ENCODE results near the gene TIGAR.

Gene TIGAR

GRCh38 chr12:4287325-4288211 is 33.4 kb upstream of the TIGAR start:
- no peak for DNase-seq (ENCODE audit: low read depth)
- H3K4me3 ChIP-seq (ENCODE audit: control insufficient read depth, low read depth, low read length): no peak overlapping the region
- TF ChIP-seq CTCF (IDR thresholded peaks at IDR 0.05; ENCODE audit: control insufficient read depth, insufficient read depth, low read depth, low read length, missing control alignments): no peak

- no peak for TF ChIP-seq CTCF (IDR thresholded peaks at IDR 0.05; ENCODE audit: control insufficient read depth, insufficient read depth, low read depth, low read length, missing control alignments)
- H3K4me3 ChIP-seq (ENCODE audit: control insufficient read depth, low read depth, low read length): no peak overlapping the region
- no peak for DNase-seq (ENCODE audit: low read depth)
These were observed 32.5 kb upstream of the TIGAR start for GRCh38 chr12:4288296-4289131.

- no peak for DNase-seq (ENCODE audit: low read depth)
- no peak for TF ChIP-seq CTCF (IDR thresholded peaks at IDR 0.05; ENCODE audit: control insufficient read depth, insufficient read depth, low read depth, low read length, missing control alignments)
- H3K4me3 ChIP-seq (ENCODE audit: control insufficient read depth, low read depth, low read length): no peak overlapping the region
These were observed 31.7 kb upstream of the TIGAR start for GRCh38 chr12:4289231-4289878.

- DNase-seq (ENCODE audit: low read depth): no peak
- no peak for TF ChIP-seq CTCF (IDR thresholded peaks at IDR 0.05; ENCODE audit: control insufficient read depth, insufficient read depth, low read depth, low read length, missing control alignments)
These were observed 30.8 kb upstream of the TIGAR start for GRCh38 chr12:4289998-4290790.

GRCh38 chr12:4292341-4293073 is 28.5 kb upstream of the TIGAR start:
- H3K4me3 ChIP-seq (ENCODE audit: control insufficient read depth, low read depth, low read length): no peak overlapping the region
- no peak for TF ChIP-seq CTCF (IDR thresholded peaks at IDR 0.05; ENCODE audit: control insufficient read depth, insufficient read depth, low read depth, low read length, missing control alignments)
- DNase-seq (ENCODE audit: low read depth): no peak

More at GRCh38 chr12:4289998-4290790, 30.8 kb upstream of the TIGAR start:
- H3K4me3 ChIP-seq (ENCODE audit: control insufficient read depth, low read depth, low read length): no peak overlapping the region

All from AG09309 (cell line).